HG02798 (cell line): Measurements from ENCODE around the gene PMS1.
"Not testable (repeated sequence)": the region's sequence is repeated elsewhere in the genome, so short reads cannot be mapped to it uniquely, and the experiment has no call there.

Source experiments
- ATAC-seq: cut with Tn5 transposase; IDR thresholded peaks from one replicate; pipeline ENCODE4 v1.9.1; 2021; ENCODE audit warnings: mild to moderate bottlenecking; ENCODE audit not compliant: unreplicated experiment, poor library complexity

The PMS1 gene

DNA sequence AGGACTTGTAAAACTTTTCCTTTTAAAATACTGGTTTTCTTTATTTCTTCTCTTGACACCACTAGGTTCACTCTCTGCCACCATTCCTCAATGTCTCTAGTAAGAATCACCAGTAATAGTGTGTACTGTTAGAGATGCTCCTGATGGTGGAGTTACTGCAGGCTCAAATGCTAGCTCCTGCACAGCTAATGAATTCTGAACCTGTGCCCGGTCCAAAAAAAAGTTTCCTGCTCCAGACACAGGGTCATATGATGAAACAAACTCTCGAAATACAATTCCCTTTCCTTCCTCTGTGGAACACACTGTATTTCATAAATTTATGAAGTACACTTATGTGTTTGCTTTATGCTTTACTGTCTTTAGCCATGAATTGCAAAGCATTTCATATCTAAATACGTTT, 19.2 kb downstream of the PMS1 start:
- no peak for ATAC-seq

DNA sequence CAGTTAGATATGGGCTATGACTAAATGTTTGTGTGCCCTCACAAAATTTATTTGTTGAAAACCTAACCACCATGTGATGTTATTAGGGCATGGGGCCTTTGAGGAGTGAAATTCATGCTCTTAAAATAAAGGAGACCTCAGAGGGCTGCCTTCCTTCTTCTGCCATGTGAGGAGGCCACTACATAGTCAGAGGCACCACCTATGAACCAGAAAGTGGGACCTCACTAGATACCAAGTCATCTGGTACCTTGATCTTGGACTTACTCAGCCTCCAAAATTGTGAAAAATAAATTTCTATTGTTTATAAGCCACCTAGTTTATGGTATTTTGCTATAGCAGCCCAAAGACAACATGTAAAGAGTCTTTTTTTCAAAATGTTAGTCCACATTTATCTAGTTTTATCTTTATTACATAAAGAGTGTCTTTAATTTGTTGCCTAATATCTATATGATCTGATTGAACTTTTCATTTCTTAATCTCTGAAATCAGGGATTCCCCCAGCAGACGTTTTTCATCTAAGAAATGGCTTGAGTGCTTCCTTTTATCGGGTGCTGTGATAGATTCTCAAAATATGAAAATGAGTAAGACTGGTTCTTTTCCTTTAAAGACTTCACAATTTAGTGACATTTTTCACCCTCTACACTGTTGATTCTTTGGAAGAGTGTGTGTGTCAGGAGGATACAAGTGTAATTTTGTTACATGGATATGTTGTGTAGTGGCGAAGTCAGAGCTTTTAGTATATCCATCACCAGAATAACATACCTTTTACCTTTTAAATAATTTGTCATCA, 34.2 kb downstream of the PMS1 start:
- ATAC-seq = no peak

DNA sequence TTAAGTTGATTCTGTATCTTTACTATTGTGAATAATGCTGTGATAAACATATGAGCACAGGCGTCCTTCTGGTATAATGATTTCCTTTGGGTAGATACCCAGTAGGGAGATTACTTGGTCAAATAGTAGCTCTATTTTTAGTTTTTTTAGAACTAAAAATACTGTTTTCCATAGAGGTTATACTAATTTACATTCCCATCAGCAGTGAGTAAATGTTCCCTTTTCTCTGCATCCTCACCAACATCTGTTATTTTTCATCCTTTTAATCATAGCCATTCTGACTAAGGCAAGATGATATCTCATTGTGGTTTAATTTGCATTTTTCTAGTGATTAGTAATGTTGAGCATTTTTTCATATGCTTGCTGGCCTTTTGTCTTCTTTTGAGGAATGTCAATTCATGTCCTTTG, 35.1 kb downstream of the PMS1 start:
- ATAC-seq = no peak

DNA sequence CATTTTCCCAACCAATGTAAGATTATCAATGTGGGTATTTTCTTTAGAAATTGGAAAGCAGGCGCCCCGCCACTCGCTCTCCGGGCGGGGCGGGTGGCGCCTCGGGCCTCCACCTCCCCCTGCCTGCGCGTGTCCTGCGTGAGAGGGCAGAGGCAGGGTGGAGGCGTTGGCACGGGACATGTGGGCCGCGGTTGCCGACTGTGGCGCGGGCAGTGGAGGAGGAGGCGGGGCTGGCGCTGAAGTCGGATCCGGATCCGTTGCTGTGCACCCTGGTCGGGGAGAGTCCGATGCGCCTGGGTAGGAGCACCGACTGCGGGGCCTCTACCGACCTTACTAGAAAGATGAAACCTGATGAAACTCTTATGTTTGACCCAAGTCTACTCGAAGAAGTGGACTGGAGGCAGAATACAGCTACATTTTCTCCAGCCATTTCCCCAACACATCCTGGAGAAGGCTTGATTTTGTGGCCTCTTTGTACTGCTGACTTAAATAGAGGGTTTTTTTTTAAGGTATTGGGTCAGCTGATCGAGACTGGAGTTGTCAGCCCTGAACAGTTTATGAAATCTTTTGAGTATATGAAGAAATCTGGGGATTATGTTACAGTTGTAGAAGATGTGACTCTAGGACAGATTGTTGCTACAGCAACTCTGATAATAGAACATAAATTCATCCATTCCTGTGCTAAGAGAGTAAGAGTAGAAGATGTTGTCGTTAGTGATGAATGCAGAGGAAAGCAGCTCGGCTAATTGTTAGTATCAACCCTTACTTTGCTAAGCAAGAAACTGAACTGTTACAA, 37.9 kb downstream of the PMS1 start:
- ATAC-seq = no peak

DNA sequence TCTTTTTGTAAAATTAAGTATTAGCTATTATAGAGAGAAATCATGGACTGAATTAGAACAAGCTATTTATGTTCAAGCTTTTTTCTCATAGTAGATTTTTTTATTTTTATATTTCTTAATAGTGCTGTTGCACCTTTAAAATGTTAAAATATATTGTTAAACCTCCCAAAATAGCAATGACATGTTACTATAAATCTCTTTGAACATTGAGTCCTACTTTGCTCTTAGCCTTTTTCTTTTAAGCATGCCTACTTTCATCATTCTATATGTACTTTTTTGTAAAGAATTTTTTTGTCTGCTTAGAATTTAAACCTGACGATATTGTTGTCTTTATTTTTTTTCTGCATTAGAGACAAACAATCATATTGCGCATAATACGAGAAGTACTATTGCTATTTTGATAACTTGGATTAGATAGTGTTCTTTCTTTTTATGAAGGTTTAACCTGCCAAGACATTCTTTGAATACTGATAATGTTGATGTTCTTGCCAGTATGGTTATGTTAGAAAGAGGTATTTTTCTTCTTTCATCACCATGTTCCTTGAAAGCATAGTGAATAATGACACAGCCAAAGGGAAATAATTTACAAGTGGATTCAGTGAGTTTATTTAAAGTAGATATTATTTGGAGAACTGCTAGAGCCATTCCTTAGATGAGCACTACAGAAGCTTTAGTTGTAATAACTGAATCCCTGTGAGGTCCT, 40.6 kb downstream of the PMS1 start:
- ATAC-seq = no peak

DNA sequence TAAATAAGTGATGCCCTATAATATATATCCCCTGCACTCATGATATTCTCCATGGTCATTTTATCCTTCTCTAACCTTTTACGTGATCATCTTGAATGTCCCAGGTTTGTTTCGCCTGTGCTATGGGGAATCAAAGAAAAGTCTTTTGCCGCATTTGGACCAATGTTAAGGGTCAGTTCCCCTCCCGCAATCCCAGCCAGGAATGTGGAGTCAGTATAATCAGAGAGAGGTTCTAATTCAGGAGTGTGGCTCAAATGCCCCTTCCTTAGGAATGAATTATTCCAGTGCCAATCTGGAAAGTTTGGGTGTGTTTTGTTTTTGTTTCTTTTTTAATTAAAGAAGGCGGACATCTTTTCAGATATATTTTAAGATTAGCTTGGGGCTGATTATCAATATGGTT, 41.8 kb downstream of the PMS1 start:
- no peak for ATAC-seq

DNA sequence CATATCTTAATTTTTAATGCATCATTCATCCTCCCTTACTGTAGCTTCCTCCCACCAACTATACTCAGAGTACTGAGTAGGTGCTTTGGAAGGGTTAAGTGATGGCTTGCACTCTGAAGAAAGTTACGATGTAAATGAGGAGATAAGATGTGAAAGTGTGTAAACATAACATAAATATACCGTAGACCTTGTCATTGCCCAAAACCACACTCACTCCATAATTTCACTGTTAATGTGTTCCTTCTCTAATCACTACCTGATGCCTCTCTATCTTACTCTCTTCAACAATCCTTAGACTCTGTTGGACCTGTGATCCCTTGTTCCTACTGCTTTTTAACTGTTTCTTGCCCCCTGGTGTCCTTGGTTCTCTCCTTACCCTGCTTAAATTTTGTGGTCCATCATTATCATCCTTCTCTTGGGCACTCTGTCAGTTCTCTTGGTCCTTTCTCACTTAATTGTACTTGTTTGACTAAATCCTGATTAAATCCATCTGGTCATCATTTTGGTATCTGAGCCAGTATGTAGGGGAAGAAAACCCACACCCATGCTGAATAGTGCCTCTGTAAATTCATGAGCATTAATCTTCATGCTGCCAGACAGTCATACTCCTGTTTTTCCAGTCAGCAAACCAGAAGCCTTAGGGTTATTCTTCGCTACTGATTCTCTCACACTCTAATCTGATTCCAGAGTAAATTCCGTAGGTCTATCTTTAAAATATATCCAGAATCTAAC, 45.0 kb downstream of the PMS1 start:
- ATAC-seq = no peak

DNA sequence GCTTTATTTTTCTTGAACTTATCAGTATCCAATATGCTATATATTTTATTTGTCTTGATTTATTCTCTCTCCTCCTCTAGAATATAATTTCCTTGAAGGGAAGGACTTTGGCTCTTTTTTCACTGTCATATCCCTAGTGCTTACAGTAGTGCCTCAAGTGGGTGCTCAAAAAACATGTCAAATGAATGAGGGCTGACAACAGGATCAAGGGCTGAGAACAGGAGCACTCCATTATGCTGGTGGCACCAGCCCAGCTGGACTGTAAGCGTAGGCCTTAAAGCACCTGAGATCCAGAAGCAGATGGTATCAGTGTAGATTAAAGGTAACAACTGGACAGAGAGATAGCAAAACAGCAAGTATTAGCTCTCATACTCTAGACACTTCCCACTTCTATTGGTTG, 46.3 kb downstream of the PMS1 start:
- no peak for ATAC-seq

DNA sequence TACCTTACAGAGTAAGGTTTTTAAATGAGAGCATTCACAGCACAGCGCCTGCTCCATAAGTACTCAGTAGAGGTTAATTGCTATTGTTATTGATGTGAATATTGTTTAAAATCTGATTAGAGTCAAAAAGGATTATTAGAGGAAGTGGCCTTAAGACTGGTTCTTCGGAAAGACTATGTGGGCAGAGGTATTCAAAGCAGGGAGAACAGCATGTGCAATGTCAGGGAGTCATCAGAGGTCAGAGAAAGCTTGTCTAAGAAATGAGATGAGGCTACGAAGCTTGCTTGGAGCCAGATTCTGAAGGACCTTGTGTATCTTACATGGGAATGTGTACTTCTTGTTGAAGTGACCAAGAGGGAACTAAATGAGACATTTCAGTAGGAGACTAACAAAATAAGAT, 49.8 kb downstream of the PMS1 start:
- no peak for ATAC-seq

DNA sequence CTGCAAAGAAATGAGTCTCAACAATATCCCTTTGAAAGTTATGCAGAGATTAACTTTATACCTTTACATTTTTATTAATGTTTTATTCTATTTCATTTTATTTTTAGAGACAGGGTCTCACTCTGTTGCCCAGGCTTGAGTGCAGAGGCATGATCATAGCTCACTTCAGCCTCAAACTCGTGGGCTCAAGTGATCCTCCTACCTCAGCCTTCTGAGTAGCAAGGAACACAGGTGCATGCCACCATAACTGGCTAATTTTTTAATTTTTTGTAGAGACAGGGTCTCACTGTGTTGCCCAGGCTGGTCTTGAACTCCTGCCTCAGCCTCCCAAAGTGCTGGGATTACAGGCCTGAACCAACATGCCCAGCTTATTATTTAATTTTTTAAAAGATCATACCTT, 50.4 kb downstream of the PMS1 start:
- not testable (repeated sequence) for ATAC-seq

DNA sequence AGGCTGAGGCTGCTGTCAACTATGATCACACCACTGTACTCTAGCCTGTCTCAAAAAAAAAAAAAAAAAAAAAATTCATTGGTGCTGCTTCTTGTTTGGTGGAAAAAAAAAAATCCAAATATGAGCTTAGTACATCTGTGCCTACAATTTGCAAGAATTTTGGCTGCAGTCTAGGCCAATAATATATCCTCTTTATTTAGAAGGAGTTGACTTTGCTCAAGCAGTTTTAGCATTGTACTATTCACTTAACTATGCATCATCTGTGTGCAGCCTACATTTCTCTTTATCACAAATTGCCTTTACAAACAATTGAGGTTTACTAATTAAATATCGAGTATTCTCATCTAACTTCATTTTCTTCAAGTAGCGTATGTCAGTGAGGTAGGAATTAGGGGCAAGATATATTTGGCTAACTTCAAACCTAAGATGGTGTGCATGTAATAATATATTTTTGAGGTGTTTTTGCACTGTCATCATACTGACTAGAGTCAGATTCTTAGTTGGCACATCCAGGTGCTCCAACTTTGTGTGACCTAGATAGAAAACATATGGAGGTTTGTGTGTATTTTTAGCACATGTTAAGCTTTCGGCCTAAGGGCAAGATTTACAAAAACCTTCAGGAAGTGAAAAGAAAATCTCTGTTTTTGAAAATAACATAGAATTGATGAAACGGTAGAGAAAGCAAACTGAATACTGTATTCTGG, 51.8 kb downstream of the PMS1 start:
- no peak for ATAC-seq

DNA sequence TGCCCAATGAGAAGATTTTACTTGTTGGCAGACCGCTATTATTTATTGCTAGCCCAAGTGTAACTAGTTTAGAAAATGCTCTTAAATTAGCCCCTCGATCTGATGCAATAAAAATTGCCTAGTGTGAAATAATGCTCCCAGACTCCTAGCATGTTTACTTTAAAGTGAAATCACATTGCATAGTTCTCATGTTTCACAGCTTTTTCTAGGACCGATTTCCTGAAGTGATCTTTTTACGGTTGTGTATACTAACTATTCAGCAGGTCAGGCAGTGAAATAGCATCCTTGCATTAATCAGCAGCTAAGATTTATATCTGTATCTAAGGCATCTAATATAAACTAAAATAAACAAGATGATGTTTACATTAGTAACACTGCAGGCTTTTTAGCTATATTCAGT, 52.4 kb downstream of the PMS1 start:
- no peak for ATAC-seq

DNA sequence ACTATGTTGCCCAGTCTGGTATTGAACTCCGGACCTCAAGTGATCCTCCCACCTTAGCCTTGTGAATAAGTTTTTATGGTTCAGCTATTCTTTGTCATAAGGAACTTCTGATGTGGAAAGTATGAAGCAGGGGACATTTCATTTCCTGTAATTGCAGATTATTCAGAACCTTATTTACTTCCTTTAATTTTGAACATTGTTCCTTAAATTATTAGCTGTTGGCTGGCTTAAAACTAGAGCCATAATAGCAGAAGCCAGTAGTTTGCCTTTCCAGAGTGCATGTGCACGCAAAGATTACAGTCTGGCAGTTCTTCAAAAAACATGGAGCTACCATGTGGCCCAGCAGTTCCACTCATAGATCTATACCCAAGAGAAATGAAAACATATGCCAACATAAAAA, 53.1 kb downstream of the PMS1 start:
- no peak for ATAC-seq

DNA sequence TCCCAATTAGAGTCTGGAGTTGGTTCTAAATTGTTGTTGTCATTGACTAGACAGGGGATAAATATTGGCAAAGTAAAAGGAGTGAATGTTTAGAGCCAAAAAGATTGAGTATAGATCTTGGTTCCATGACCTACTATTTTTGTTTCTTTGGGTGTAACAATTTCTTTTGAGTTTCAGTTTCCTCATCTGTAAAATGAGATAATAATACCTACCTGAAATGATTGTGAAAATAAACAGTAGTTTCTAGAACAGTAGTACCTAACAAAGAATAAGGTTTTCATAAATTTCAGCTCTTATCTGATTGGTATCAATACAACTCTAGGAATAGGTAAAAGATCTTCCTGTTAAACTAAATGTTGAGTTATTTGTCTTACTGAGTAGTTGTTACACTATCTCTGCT, 56.8 kb downstream of the PMS1 start:
- ATAC-seq = no peak

DNA sequence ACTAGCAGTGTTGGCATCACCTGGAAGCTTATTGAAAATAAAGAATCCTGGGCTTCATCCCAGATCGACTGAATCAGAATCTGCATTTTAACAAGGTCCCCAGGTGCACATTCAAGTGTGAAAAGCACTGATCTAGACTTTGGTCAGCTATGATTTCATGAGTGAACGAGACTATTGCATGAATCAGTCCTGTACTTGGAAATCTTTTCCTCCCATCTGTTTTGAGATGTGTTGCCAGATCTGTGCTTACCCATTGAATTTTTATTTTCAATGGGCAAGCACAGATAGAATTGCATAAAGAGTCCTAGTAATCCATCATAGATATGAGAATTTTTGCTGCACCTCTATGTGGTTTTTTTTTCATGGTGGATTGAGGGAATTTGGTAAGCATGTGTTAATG, 64.0 kb downstream of the PMS1 start:
- ATAC-seq = no peak

DNA sequence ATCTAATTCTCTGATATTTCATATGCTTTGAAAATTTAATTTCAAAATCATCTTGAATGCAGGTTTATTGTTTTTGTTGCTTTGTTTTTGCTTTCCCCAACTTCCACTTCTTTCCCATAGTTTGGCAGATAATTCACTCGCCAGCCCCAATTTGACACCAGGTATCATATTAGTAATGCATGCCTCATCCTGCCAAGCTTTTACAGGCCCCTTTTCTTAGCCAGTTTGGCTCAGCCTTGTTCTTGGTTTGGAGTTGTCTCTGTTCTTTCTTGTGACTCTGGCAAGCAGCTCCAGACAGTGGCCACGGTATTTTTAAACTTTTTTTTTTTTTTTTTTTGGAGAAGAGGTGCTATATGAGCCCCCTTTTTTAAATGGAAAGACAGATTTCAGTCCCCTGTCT, 65.3 kb downstream of the PMS1 start:
- ATAC-seq = no peak

DNA sequence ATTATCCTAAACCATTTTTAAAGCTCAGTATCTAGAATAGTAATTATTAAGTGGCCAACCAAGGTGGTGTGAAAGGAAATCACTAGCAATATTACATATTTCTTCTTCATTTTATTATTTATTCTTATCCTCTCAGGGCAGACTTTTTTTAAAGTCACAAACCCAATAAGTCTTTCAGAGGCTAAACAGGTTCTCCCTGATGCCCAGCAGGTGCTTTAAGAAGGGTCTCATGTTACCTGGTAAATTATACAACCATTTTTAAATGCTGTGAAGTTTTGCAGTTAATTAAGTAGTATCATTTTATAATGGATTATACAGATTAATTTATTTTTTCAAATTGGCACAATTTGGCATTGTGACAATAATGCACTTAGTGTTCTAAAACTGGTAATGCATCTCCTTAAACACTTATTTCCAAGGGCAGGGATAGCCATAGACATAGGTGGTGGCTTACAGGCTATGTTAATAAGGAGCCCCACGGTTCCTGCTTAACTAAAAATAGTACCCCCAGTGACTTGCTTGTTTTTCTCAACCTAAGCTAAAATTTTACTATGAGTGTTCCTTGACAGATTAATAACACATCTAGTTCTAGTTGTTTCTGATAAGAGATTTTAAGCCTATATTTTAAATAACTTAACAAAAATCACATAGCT, 67.0 kb downstream of the PMS1 start:
- ATAC-seq = no peak

DNA sequence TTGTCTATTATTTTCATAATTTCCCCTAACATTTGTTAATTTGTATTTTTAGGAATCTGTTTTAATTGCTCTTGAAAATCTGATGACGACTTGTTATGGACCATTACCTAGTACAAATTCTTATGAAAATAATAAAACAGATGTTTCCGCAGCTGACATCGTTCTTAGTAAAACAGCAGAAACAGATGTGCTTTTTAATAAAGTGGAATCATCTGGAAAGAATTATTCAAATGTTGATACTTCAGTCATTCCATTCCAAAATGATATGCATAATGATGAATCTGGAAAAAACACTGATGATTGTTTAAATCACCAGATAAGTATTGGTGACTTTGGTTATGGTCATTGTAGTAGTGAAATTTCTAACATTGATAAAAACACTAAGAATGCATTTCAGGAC, 69.9 kb downstream of the PMS1 start:
- ATAC-seq = no peak

DNA sequence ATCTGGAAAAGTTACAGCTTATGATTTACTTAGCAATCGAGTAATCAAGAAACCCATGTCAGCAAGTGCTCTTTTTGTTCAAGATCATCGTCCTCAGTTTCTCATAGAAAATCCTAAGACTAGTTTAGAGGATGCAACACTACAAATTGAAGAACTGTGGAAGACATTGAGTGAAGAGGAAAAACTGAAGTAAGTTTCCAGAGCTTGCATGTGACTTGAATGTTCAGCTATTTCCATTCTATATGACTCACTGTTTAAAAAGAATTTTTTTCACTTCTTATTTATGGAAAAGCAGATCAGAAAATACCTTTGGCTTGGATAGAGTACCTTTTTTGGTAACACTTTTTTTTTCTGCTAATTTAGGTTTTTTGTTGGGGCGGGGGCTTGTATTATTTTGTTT, 70.7 kb downstream of the PMS1 start:
- no peak for ATAC-seq

DNA sequence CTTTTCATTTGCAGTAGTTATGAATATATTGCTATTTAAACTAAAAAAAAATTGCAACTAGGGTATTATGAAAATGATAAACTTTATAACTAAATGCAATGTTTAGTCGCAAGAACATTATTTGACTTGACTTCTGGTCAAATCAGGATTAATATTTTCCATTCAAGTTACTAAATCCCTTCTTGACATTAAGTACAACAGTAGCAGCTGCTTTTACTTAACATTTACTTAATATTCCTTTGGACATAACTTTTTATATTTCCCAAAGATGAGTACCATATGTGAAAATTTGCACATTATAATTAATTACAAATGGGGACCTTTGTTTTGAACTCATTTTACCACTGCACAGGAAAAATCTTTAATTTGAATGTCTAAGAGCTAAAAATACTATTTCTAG, 74.0 kb downstream of the PMS1 start:
- no peak for ATAC-seq
